NCI-H345 treated with DMSO at 0.1 percent for 48 hours (cell line): Measurements from ENCODE around the gene GTF3C1.

Experiments used
- DNase-seq: peaks from one replicate; lab custom pipeline; 2025; ENCODE audit not compliant: unreplicated experiment; lab: John Stamatoyannopoulos, UW

The GTF3C1 gene

GRCh38 chr16:27489906-27490305 lies 59.8 kb downstream of the GTF3C1 start:
- DNase-seq, result no peak

- no peak for DNase-seq
Observed at GRCh38 chr16:27489421-27489820, 60.3 kb downstream of the GTF3C1 start.

- no peak for DNase-seq
Observed at GRCh38 chr16:27486760-27487159, 63.0 kb downstream of the GTF3C1 start.

GRCh38 chr16:27486344-27486743 lies 63.4 kb downstream of the GTF3C1 start:
- no peak for DNase-seq

GRCh38 chr16:27485811-27486210 lies 63.9 kb downstream of the GTF3C1 start:
- no peak for DNase-seq

- DNase-seq, result no peak
Observed at GRCh38 chr16:27485126-27485525, 64.6 kb downstream of the GTF3C1 start.

- no peak for DNase-seq
Observed at GRCh38 chr16:27483624-27484023, 66.1 kb downstream of the GTF3C1 start.

- DNase-seq, result no peak
Observed at GRCh38 chr16:27483088-27483437, 66.7 kb downstream of the GTF3C1 start.

GRCh38 chr16:27482397-27483087 lies 67.2 kb downstream of the GTF3C1 start:
- no peak for DNase-seq

GRCh38 chr16:27481282-27481934 lies 68.3 kb downstream of the GTF3C1 start:
- no peak for DNase-seq

GRCh38 chr16:27480761-27481160 lies 69.0 kb downstream of the GTF3C1 start:
- DNase-seq, result no peak

- DNase-seq, result no peak
Observed at GRCh38 chr16:27476240-27476639, 73.5 kb downstream of the GTF3C1 start.

- no peak for DNase-seq
Observed at GRCh38 chr16:27475561-27475960, 74.2 kb downstream of the GTF3C1 start.

- DNase-seq, result no peak
Observed at GRCh38 chr16:27474921-27475320, 74.8 kb downstream of the GTF3C1 start.

- no peak for DNase-seq
Observed at GRCh38 chr16:27474041-27474440, 75.7 kb downstream of the GTF3C1 start.

GRCh38 chr16:27473101-27473900 lies 76.4 kb downstream of the GTF3C1 start:
- no peak for DNase-seq

- DNase-seq, result no peak
Observed at GRCh38 chr16:27472091-27473020, 77.4 kb downstream of the GTF3C1 start.

GRCh38 chr16:27471661-27472060 lies 78.1 kb downstream of the GTF3C1 start:
- DNase-seq, result no peak

GRCh38 chr16:27470567-27471431 lies 78.9 kb downstream of the GTF3C1 start:
- no peak for DNase-seq

GRCh38 chr16:27468941-27469531 lies 80.7 kb downstream of the GTF3C1 start:
- no peak for DNase-seq
